H1 (cell line): Measurements from ENCODE around the gene ZNF33B. TPM values are rescaled to one million over a fixed set of nuclear protein-coding genes. Genes with fewer than 3 reads are reported as not detected.

ENCODE experiments used
- ATF3 ChIP-seq: IDR thresholded peaks from 2 replicates; pipeline ENCODE4 v1.6.1; 2011; ENCODE audit warnings: low read depth, mild to moderate bottlenecking, low read length; ENCODE audit not compliant: insufficient read depth
- CHD2 ChIP-seq: IDR thresholded peaks from 2 replicates; pipeline ENCODE4 v1.6.1; 2012; ENCODE audit warnings: low read length, improper control_type of control experiment
- CTBP2 ChIP-seq: IDR thresholded peaks from 2 replicates; pipeline ENCODE4 v1.7.0; 2011; ENCODE audit warnings: borderline replicate concordance, mild to moderate bottlenecking, moderate library complexity, mixed read lengths, low read length; ENCODE audit not compliant: insufficient read depth, insufficient read length
- EZH2 ChIP-seq: fragments of 200-600 bp; sonication (generic); IDR thresholded peaks from 2 replicates; pipeline ENCODE4 v1.7.1; 2012; ENCODE audit warnings: low read depth, mild to moderate bottlenecking, moderate library complexity, low read length, inconsistent platforms; ENCODE audit not compliant: severe bottlenecking
- SIX5 ChIP-seq: IDR thresholded peaks from 2 replicates; pipeline ENCODE4 v1.6.1; 2011; ENCODE audit warnings: mild to moderate bottlenecking, low read depth, low read length
- SP4 ChIP-seq: IDR thresholded peaks from 2 replicates; pipeline ENCODE4 v1.6.1; 2012; ENCODE audit warnings: low read length, inconsistent platforms
- TAF7 ChIP-seq: optimal IDR thresholded peaks from 2 replicates; pipeline ENCODE3; 2011; ENCODE audit warnings: low read depth, mild to moderate bottlenecking, inconsistent platforms, low read length, moderate library complexity, borderline replicate concordance
- polyA plus RNA-seq, 7 experiments: library from polyadenylated mRNA; depleted of rRNA in 3 of 7; stranded (reverse) in 5 of 7; unstranded in 2 of 7; fragments of >200 nt in 5 of 7; fragments of 200-250 nt in 2 of 7; gene quantifications; 1 replicate in 5 of 7; 2 replicates in 1 of 7; 4 replicates in 1 of 7; pipeline versions ENCODE4 v1.2.1 to v1.2.3, GENCODE V29; 2011 to 2013; ENCODE audit warnings: missing spikeins in 2 of 7, mixed read lengths in 2 of 7
- total RNA-seq: library from RNA; stranded (reverse); fragmentation: NEBNext Ultra II Directional; extraction: Animal tissue kit (Norgen Biotek cat#: 25700); gene quantifications from 2 replicates; pipeline ENCODE4 v1.2.1, GENCODE V29; 2021

The ZNF33B gene
- total and polyA plus RNA-seq, 2 of the 8 experiments (the other 6 are each of a cell fraction or from before 2014, with no cell fraction given) = 10.7 to 33.4 TPM

GRCh38 chr10:42583828-42584227 is 54.5 kb downstream of the ZNF33B start (continued):
- TF ChIP-seq ATF3 (no peak), SIX5 (no peak), EZH2 (no peak), CHD2 (no peak), CTBP2 (no peak), TAF7 (no peak), SP4 (no peak)
